ENCODE results near the gene ID4.
"Not testable (repeated sequence)": the region's sequence is repeated elsewhere in the genome, so short reads cannot be mapped to it uniquely, and the experiment has no call there.

Gene ID4

DNA sequence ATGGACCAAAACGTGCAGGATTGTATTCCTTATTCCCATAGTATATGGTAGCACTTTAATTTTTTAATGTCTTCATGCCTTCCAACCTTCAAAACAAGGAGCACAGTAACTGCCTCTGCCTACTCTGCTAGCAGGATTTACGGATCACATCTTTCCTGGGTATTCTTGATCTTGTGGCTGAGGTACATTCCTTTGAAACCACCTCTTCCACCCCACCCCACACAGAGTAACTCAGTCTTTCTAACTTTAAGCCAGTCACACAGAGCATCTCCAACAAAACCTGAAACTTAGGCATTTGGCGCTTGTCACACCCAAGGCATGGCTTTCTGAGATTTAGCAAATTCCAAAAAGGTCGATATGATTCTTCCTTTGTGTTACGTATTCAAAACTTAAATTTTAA, 2.3 kb upstream of the ID4 start:
- DNase-seq, result no peak

DNA sequence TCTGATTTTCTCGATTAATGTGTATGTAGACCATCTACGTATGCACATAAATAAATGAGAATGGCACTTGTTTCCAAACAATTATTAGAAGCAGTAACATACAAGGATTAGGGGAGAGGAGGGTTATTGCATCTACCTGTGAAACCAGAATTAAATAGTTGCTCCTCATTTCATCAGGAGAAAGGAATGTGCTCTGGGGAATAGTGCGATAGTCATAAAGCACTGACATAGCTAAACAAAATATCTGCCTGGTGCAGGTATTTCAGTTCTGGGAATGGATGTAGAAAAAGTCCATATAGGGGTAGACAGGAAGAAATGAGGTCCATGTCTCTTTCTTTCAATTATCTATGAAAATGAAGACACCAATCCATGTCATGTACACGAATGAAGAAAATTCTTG, 1.6 kb upstream of the ID4 start:
- no peak for DNase-seq

DNA sequence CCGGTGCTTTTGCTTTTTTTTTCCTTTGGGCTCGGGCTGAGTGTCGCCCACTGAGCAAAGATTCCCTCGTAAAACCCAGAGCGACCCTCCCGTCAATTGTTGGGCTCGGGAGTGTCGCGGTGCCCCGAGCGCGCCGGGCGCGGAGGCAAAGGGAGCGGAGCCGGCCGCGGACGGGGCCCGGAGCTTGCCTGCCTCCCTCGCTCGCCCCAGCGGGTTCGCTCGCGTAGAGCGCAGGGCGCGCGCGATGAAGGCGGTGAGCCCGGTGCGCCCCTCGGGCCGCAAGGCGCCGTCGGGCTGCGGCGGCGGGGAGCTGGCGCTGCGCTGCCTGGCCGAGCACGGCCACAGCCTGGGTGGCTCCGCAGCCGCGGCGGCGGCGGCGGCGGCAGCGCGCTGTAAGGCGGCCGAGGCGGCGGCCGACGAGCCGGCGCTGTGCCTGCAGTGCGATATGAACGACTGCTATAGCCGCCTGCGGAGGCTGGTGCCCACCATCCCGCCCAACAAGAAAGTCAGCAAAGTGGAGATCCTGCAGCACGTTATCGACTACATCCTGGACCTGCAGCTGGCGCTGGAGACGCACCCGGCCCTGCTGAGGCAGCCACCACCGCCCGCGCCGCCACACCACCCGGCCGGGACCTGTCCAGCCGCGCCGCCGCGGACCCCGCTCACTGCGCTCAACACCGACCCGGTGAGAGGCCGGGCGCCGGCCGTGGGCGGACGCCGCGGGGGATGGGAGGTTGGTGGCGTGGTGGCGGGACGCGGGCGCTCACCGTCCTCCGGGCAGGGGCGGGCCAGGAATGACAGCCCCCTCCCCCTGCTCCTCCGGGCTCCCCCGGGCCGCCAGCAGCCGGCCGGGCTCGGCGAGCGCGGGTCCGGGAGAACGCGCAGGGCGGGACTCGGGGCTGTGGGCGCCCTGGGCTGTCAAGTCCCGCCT, 606 bp downstream of the ID4 start:
- DNase-seq, result peak; percentile 70

GRCh38 chr6:19838442-19839236, 1.5 kb downstream of the ID4 start:
- DNase-seq, result peak; percentile 66

DNA sequence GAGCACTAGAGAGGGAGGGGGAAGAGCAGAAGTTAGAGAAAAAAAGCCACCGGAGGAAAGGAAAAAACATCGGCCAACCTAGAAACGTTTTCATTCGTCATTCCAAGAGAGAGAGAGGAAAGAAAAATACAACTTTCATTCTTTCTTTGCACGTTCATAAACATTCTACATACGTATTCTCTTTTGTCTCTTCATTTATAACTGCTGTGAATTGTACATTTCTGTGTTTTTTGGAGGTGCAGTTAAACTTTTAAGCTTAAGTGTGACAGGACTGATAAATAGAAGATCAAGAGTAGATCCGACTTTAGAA, 2.0 kb downstream of the ID4 start:
- no peak for DNase-seq

- no peak for DNase-seq
These were observed 2.6 kb downstream of the ID4 start for GRCh38 chr6:19839788-19840187.

GRCh38 chr6:19841181-19841580, 4.0 kb downstream of the ID4 start:
- DNase-seq, result no peak

DNA sequence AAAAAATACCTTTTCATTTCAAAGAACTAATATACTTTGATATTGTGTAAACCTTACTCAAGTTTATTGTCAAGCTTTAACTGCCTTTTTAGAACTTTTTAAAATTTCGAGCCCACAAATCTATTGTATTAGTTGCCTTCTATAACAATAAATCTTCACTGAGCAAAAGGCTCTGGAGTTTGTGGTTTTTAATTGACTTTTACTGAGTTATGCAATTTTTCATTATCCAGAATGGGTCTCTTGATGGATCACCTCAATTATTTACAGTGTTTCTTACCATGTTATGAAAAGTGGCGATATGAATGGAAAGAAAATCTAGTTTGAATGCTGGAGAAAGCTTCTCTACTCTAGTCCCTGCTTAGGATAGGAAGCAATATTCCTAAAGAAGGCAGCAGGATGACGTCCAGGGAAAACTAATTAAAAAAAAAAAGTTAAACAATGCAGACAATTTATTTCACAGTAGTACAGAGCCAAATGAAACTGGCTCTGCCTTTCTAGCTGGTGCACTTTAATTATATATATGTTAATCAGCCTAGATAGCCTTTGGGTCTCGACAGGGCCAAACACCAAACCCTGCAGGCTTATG, 5.0 kb downstream of the ID4 start:
- DNase-seq, result no peak

DNA sequence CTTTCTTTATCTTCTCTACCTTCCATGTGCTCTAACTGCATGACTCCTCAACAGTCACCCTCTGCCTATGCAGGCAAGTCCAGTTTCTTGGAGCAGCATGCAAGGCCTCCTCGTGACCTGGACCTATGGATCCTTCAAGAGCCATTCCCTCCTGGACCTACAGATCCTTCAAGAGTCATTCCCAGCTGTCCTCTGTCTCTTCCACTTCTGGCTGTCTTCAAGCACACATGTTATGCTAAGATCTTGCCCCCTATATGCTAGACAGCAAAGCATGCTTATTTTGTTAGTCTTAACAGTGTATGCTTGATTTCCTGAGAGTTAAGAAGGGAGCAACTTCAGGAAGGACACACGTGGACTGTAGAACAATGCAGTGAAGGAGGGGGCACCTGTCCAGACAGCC, 7.5 kb downstream of the ID4 start:
- no peak for DNase-seq

GRCh38 chr6:19845266-19846041, 8.3 kb downstream of the ID4 start:
- DNase-seq, result no peak

DNA sequence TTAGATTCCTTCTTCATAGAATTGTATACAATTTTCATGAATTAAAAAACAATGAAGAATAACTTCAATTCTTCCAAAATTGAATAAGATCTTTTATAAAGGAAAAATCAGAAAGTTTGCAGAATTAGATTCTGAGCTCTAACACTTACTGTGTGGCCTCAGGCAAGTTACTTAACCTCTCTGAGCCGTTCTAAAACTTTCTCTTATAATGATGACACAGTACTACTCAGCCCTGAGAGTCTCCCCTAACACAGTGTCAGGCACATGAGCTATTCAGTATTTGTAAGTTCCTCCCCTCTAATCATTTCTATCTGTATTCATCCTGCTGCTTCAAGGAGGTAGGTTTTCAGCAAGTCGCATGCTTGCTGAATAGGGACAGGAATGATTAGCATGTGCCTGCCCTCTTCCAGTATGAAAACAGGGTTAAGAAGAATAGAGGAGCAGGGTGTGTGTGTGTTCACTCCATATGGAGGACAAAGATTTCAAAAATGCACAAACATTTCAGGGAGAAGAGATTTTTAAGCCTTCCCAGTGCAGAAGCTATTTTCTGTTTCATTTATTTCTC, 11.4 kb downstream of the ID4 start:
- DNase-seq, result no peak

DNA sequence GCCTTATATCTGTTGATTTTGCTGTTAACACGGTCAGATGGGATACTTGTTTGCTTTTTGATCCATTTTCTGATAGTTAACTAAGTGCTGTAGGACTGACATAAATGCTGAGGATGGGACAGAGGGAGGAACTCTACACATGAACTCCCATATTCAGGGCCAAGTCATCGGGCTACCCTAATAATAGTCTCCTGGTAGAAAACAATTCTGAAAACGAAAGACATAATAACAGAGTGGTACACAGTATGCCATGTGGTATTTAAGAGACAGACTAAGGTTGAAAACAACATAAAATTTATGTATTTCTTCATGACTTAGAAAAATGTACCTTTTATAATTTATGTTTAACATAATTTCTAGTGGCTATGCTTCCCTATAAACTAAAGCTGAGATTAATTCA, 12.0 kb downstream of the ID4 start:
- no peak for DNase-seq

GRCh38 chr6:19849755-19850154, 12.6 kb downstream of the ID4 start:
- no peak for DNase-seq

- no peak for DNase-seq
These were observed 14.3 kb downstream of the ID4 start for GRCh38 chr6:19851241-19852089.

GRCh38 chr6:19852090-19852457, 14.9 kb downstream of the ID4 start:
- DNase-seq, result no peak

DNA sequence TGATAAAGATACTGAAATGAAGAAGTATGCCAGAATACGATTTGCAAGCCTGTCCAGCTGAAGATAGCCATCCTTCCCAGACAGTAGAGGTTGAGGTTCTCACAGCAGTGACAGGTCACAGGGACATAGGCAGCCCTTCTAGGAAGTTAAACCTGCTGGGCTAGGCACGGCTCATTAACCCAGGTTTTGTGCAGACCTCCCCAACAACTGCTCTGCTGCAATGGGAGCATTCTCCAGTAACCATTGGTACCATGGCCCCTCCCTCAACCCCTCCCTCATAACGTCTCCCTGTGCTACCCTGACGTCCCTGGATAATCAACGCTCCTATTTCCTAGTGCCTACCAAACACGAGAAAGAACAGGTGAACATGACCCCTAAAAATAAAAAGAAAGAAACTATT, 15.8 kb downstream of the ID4 start:
- no peak for DNase-seq

- not testable (repeated sequence) for DNase-seq
These were observed 17.3 kb downstream of the ID4 start for GRCh38 chr6:19854421-19855015.

DNA sequence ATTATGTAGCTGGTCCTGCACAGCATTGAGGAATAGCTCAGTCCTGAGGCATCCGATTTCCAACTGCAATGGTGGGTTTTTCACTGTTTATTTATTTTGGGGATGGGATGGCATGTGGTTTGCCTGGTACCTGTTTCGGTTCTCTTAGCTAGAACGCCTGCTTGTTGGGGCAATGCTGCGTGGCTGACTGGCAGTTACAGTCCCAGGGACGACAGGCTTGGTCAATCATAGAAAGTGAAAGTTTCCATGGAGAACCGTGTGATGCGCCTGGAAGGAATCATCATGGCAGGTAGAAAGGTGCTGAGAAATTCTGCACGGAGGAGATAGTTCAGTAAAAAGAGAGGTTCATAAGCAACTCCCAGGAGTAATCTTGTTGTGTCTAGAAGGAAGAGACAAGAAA, 18.4 kb downstream of the ID4 start:
- DNase-seq, result no peak

- DNase-seq, result no peak
These were observed 20.0 kb downstream of the ID4 start for GRCh38 chr6:19857139-19857538.

DNA sequence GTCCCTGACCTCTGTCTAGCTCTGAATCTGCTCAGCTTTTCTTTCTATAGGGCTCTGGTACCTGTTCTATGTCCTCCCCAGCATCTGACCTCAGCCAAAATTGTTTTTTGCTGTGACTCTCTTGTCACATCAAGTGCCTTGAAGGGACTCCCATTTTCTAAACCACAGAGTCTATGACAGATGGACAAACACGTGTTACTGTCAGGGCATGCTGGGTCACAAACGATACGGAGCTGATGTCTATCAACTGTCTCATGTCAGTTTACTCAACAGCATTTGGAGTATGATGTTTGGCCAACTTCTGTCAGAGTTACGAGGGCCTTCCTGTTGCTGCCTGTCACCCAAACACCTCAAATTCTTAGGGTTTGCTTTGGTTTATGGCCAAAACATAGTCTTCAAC, 20.5 kb downstream of the ID4 start:
- no peak for DNase-seq

- DNase-seq, result no peak
These were observed 23.2 kb downstream of the ID4 start for GRCh38 chr6:19860235-19860877.

All from right forelimb (tissue), 1 donor.